Frontal cortex (tissue), 4 donors: ENCODE data around the gene BANK1. TPM values are rescaled to one million over a fixed set of nuclear protein-coding genes. Genes with fewer than 3 reads are reported as not detected.
"Not testable (repeated sequence)": the region's sequence is repeated elsewhere in the genome, so short reads cannot be mapped to it uniquely, and the experiment has no call there.

Experiments
- DNase-seq, 2 donors: peaks; one replicate each; pipeline ENCODE4 v3.0.0; 2012; ENCODE audit warnings: low spot score in 2 of 2
- FAIRE-seq: peaks from 2 replicates; lab custom pipeline; 2012; peaks lifted over from hg19 to GRCh38; lab: Jason Lieb, UNC
- total RNA-seq: library from RNA; depleted of rRNA; stranded (reverse); fragments of >200 nt; gene quantifications from one replicate; pipeline ENCODE4 v1.2.3, GENCODE V29; 2014
- donor health status: control.
- donor health status: control.
- donor health status: control.

Gene BANK1
- total RNA-seq, 1 donor from 2014 or later = under 0.01 TPM

DNA sequence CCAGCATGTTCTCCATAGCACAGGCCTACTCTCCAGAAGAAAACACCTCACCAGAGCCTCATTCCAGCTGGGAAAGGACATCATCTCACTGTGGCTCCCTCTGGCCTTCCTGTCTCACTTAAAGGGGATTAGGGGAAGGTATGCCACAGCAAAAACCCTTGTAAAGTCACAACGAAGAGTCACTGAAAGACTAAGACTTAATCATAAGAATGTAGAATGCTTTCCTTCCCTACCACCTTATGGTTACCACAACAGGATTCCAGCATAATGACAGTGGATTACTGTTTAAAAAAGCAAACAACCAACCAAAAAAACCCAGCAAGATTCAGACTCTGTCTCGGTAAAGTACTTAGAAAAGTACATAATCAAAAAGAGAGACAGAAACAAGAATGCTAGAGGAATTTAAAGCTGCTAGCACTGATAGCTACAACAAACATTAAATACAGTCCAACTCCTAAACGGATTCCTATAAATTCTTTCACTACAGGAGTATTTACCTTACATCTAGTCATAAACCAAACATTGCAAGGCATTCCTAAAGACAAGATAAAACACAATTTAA lies 75.1 kb downstream of the BANK1 start:
- DNase-seq (no peak), FAIRE-seq (no peak)

DNA sequence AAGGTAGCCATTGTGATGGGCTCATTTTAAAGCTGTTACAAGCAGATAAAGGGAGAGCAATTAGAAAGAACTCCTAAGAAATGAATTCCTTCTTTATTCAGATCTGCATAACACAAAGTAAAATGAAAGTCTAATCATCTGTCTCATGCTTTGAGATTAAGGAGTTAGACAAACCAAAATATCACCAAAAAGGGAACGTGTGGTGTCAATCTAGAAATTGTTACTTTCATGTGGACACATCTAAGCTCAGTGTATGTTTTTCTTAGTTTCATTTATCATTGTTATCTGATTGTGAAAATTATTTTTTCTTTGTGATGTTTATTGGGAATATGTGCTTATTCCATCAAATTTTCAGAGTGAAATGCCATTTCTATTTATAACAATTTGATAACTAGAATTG lies 80.3 kb downstream of the BANK1 start:
- FAIRE-seq (no peak), DNase-seq (no peak)

DNA sequence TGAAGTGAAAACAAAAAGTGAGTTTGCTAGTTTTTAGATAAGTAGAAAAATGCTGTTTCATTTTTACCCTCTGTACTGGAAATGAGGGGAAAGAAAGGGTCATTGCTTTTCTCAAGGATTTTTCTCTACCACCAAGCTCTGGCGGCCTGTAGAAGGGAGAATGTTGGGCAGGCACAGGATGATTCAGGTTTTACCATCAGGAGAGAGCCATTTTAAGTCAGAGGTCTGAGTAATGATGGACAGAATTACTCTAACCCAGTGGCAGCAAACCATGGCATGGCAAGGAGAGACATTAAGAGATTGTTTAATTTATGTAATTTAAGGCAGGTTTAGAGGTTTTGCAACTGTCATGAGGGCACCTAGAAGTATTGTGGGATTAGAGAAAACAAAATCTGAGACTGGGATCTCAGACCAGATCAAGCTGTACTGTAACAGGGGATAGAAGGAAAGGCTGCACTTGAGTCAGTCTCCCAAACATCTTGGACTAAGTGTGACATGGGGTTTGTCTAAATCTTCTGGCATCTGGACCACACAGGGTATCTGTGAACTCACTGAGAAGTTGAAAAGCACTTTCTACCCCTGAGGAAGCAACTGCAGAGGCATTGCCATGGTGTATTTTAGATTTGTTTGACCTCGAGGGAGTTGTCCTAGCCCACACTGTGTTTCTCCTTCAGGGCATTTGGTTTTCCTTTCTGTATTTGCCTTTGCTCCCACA lies 81.6 kb downstream of the BANK1 start:
- DNase-seq (no peak), FAIRE-seq (no peak)

- no peak for FAIRE-seq
- DNase-seq = no peak
Observed at GRCh38 chr4:101885574-101885973, 95.0 kb downstream of the BANK1 start.

- no peak for FAIRE-seq
- no peak for DNase-seq
Observed at GRCh38 chr4:101886826-101887225, 96.3 kb downstream of the BANK1 start.

DNA sequence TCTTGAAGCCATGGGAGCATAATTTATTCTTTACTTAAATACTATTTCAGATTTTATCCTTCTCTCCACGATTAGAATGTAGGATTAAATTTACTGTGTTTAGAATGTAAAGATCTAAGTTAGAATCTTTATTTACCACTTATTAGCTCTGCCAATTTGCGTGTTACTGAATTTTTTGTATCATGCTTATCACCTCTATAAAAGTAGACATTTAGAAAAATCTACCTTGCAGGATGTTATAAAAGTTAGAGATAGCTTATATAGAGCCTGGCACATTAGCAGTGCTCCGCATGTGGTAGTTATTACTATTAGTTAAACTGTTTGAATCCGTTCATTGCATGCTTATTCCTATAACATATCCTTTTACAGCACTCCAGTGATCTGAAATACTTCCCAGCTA lies 97.9 kb downstream of the BANK1 start:
- FAIRE-seq (no peak), DNase-seq (no peak)

GRCh38 chr4:101905527-101905926 lies 115.0 kb downstream of the BANK1 start:
- not testable (repeated sequence) for DNase-seq

DNA sequence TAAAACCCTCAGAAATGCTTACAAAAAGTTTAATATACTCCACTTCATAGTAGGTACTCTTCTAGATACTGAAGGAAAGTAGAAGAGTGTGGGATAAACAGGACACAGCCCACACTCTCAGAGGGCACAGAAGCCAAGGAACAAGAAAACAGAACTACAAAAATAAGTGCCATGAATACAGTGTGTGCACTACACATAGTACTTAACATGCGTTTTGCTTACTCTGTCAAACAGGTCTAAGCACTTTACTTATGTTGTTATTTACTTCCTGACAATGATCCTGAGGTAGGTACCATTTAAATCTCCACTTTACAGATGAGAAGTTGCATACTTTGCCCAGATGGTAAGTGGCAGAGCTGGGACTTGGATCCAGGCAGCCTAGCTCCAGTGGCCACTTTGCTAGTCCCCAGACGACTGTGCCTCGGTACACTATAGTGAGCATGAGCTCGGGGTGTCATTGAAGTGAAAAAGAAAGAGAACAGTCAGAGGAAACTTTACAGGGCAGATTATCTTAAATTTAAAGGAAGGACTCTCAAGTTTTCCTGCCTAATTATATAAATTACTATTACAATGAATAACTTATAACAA lies 120.3 kb downstream of the BANK1 start:
- FAIRE-seq (no peak), DNase-seq (no peak)

More at GRCh38 chr4:101905527-101905926, 115.0 kb downstream of the BANK1 start:
- not testable (repeated sequence) for FAIRE-seq

- no peak for FAIRE-seq
- DNase-seq = no peak
Observed at GRCh38 chr4:101911616-101912015, 121.1 kb downstream of the BANK1 start.

- DNase-seq = no peak
- FAIRE-seq = no peak
Observed at GRCh38 chr4:101914761-101915160, 124.2 kb downstream of the BANK1 start.

DNA sequence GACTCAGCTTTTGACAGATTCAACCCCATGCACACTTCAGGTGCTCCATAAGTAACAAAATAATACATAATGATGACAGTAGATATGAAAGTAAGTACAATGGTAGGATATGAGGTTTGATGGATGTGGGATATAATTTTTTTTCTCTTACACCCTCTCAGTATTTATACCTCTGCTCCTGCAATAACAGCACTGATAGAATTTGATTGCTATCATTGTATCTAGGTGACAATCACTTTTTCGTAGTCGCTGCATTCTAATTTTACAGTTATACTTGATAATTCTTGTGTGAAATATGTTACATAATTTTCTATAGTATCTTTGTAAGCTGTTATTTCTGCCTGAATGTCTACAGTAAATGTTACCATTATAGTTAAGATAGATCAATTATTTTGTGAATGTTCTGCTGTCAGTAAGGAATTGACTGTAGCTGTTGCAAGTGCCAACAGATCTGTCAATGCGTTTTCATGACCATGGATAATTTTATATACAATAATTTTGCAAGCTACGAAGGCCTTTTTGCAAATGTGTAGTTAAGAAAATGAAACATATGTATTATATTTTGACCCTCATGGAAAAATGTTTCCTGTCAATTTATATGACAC lies 128.9 kb downstream of the BANK1 start:
- no peak for FAIRE-seq
- no peak for DNase-seq

GRCh38 chr4:101921370-101921769 lies 130.8 kb downstream of the BANK1 start:
- DNase-seq (no peak), FAIRE-seq (no peak)

GRCh38 chr4:101931619-101932018 lies 141.1 kb downstream of the BANK1 start:
- no peak for FAIRE-seq

GRCh38 chr4:101933855-101934254 lies 143.3 kb downstream of the BANK1 start:
- FAIRE-seq (no peak), DNase-seq (no peak)

More at GRCh38 chr4:101931619-101932018, 141.1 kb downstream of the BANK1 start:
- no peak for DNase-seq

DNA sequence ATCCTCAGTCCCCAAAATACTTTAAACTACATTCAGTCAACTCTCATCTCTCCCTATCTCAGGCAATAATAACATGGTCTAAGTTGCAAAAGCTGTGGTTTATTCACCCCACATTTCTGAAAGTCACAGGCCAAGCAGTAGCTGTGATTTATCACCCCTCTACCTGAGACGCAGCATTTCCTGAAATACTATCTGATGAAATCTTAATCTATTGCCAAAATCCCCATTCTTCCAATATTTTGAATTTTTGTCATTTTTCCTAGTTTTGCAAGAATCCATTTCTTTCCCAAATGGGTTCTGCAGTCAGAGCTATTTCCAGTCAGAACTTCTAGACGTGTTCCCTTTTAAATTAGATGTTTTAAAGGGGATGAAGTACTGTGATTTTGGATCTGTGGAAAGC lies 148.3 kb downstream of the BANK1 start:
- FAIRE-seq = no peak
- DNase-seq = no peak

- DNase-seq = no peak
- FAIRE-seq = no peak
Observed at GRCh38 chr4:101941816-101942358, 151.4 kb downstream of the BANK1 start.

DNA sequence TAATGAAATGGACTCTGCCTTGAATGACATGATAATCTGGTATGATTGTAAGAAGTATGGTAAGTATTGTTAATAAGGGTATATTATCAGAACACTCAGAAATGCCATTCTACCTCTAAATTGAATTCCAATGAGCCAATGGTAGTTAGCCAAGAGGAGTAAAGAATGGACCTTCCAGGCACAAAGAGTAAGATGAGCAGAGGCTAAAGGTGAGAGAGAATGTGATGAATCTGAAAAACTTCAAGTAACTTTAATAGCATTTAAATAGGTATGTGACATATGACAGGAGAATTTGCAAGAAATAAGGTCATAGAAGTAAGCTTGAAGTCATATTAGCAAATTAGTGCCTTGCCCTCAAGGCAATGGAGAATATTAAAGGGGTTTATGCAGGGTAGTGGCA lies 152.4 kb downstream of the BANK1 start:
- FAIRE-seq = no peak

DNA sequence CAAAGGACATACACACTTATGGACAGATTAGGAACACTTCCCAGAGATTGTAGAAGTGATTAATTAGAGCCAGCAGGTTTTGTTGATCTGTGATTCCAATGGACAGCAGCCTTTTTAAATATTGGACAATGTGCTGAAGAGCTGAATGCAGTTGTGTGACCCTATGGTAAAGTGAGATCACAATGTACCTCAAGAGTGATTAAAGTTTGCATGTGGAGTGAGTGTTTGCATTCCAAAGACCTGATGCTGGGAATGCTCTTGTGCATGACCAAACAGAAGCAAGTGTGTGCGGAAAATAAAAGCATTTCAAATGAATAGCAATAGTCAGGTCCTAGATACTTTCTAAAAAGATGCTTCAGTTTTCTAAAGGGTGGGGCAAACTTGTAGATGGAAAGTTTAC lies 154.1 kb downstream of the BANK1 start:
- FAIRE-seq (no peak), DNase-seq (no peak)

More for the DNA sequence above, 152.4 kb downstream of the BANK1 start:
- no peak for DNase-seq

GRCh38 chr4:101948055-101948454 lies 157.5 kb downstream of the BANK1 start:
- FAIRE-seq = no peak
- DNase-seq = no peak

DNA sequence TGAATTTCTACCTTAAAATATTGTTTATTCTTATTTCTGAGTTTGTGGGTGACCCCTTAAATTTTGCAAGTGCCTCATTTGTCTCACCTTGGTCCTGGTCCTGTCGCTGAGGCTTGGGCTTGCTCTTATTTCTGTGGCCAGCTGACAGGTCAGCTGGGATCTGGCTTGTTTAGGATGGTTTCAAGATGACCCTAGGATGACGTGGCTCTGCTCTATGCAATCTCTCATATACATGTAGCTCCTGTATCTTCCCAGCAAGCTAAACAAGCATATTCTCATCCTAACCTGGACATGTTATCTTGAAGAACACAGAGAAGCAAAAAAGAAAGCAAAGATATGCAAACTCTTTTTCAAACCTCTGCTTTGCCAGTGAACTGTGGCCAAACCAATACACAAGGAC lies 158.4 kb downstream of the BANK1 start:
- DNase-seq (no peak), FAIRE-seq (no peak)
